SK-N-SH (cell line): Measurements from ENCODE around the gene GTPBP3. TPM values are rescaled to one million over a fixed set of nuclear protein-coding genes. Genes with fewer than 3 reads are reported as not detected.

Source experiments
- CTCF ChIA-PET: fragments of 300-600, 350-600 bp; formaldehyde crosslinking; extraction: SDS; loops from one replicate; lab custom pipeline; 2021; lab: Yijun Ruan, JAX
- POLR2A ChIA-PET: fragments of 350-600 bp; sonication (Branson Sonifier 250); formaldehyde crosslinking; extraction: SDS; loops from one replicate; lab custom pipeline; 2020; ENCODE audit warnings: antibody characterized with exemption, inconsistent platforms; lab: Yijun Ruan, JAX
- DNase-seq: peaks from one replicate; pipeline ENCODE4 v3.0.0; 2012
- H2AFZ ChIP-seq: fragments of 200-600 bp; sonication (generic); 2 replicates; pipeline ENCODE4 v1.8.1; 2016; ENCODE audit warnings: antibody characterized with exemption, mild to moderate bottlenecking, low read depth
- H3F3A ChIP-seq: fragments of 200-600 bp; sonication (generic); replicated peaks from 2 replicates; pipeline ENCODE3; 2016; ENCODE audit warnings: antibody characterized with exemption, mild to moderate bottlenecking; ENCODE audit not compliant: insufficient read depth
- H3K27ac ChIP-seq, 2 experiments: fragments of 200-500 bp in 1 of 2; fragments of 200-600 bp in 1 of 2; sonication (Bioruptor generic) in 1 of 2; sonication (generic), shearing (Covaris generic) in 1 of 2; 2 replicates each; pipeline versions ENCODE4 v1.5.1 to v1.6.1; 2014 to 2016; ENCODE audit warnings: low read depth in 2 of 2, inconsistent platforms in 1 of 2, low read length in 1 of 2, mild to moderate bottlenecking in 1 of 2, mixed read lengths in 1 of 2
- H3K27me3 ChIP-seq: fragments of 200-600 bp; sonication (generic), shearing (Covaris generic); 2 replicates; pipeline ENCODE4 v1.6.1; 2016; ENCODE audit warnings: mixed run types; ENCODE audit not compliant: insufficient read depth
- H3K36me3 ChIP-seq, 2 experiments: fragments of 200-500 bp in 1 of 2; fragments of 200-600 bp in 1 of 2; sonication (Bioruptor generic) in 1 of 2; sonication (generic) in 1 of 2; replicated peaks in 1 of 2; 2 replicates each; pipeline versions ENCODE3 to v1.5.1; 2014 to 2016; ENCODE audit warnings: low read length in 1 of 2, mild to moderate bottlenecking in 1 of 2; ENCODE audit not compliant: insufficient read depth in 2 of 2, control insufficient read depth in 1 of 2
- H3K4me1 ChIP-seq, 2 experiments: fragments of 200-500 bp in 1 of 2; fragments of 200-600 bp in 1 of 2; sonication (Bioruptor generic) in 1 of 2; sonication (generic), shearing (Covaris generic) in 1 of 2; 2 replicates each; pipeline versions ENCODE4 v1.5.1 to v1.6.1; 2014 to 2016; ENCODE audit warnings: low read depth in 1 of 2, low read length in 1 of 2, mixed run types in 1 of 2; ENCODE audit not compliant: insufficient read depth in 2 of 2, control insufficient read depth in 1 of 2
- H3K4me2 ChIP-seq: fragments of 200-600 bp; sonication (generic), shearing (Covaris generic); 2 replicates; pipeline ENCODE4 v1.6.1; 2017; ENCODE audit warnings: mixed run types
- H3K4me3 ChIP-seq, 2 experiments: fragments of 200-500 bp in 1 of 2; fragments of 200-600 bp in 1 of 2; sonication (Bioruptor generic) in 1 of 2; sonication (generic), shearing (Covaris generic) in 1 of 2; 2 replicates each; pipeline versions ENCODE4 v1.5.1 to v1.8.1; 2014 to 2016; ENCODE audit warnings: low read depth in 2 of 2, inconsistent platforms in 1 of 2, low read length in 1 of 2, mild to moderate bottlenecking in 1 of 2, mixed read lengths in 1 of 2, moderate library complexity in 1 of 2
- H3K79me2 ChIP-seq: fragments of 200-600 bp; sonication (generic); 2 replicates; pipeline ENCODE4 v1.8.1; 2017; ENCODE audit warnings: mild to moderate bottlenecking; ENCODE audit not compliant: insufficient read depth
- H3K9ac ChIP-seq: fragments of 200-600 bp; sonication (generic); 2 replicates; pipeline ENCODE4 v1.6.1; 2017; ENCODE audit warnings: mixed run types
- H3K9me2 ChIP-seq: fragments of 200-600 bp; sonication (generic); 2 replicates; pipeline ENCODE4 v1.6.1; 2017; ENCODE audit warnings: mixed run types
- H3K9me3 ChIP-seq: fragments of 200-600 bp; sonication (generic); 2 replicates; pipeline ENCODE4 v1.6.1; 2017; ENCODE audit warnings: mixed run types, mild to moderate bottlenecking, moderate library complexity
- H4K20me1 ChIP-seq: fragments of 200-600 bp; sonication (generic); 2 replicates; pipeline ENCODE4 v1.6.1; 2017; ENCODE audit warnings: mild to moderate bottlenecking, mixed run types; ENCODE audit not compliant: insufficient read depth
- CHD2 ChIP-seq: fragments of 150-350 bp; IDR thresholded peaks from 2 replicates; pipeline ENCODE4 v1.6.1; 2018; ENCODE audit warnings: low read length; ENCODE audit not compliant: partially characterized antibody
- ELF1 ChIP-seq: IDR thresholded peaks from 2 replicates; pipeline ENCODE4 v1.4.0; 2012
- EP300 ChIP-seq, 2 experiments: IDR thresholded peaks; 2 replicates each; pipeline versions ENCODE4 v1.4.0 to v1.6.1; 2012; ENCODE audit warnings: borderline replicate concordance in 1 of 2, low read depth in 1 of 2, low read length in 1 of 2
- EZH2phosphoT487 ChIP-seq: fragments of 200-600 bp; sonication (generic); IDR thresholded peaks from 2 replicates; pipeline ENCODE4 v1.6.1; 2017; ENCODE audit warnings: low read depth, mixed run types, mild to moderate bottlenecking, antibody characterized with exemption, moderate library complexity, borderline replicate concordance
- FOXJ3 ChIP-seq: sonication (generic); formaldehyde crosslinking; IDR thresholded peaks from 2 replicates; pipeline ENCODE4 v1.5.1; 2020; ENCODE audit warnings: mild to moderate bottlenecking, missing genetic modification reagents
- FOXM1 ChIP-seq: IDR thresholded peaks from 2 replicates; pipeline ENCODE4 v1.4.0; 2012; ENCODE audit warnings: low read depth, mild to moderate bottlenecking
- GABPA ChIP-seq: IDR thresholded peaks from 2 replicates; pipeline ENCODE4 v1.4.0; 2012; ENCODE audit warnings: low read depth, mild to moderate bottlenecking
- GATA2 ChIP-seq: sonication (generic); formaldehyde crosslinking; IDR thresholded peaks from 2 replicates; pipeline ENCODE4 v1.5.0; 2020; ENCODE audit warnings: mild to moderate bottlenecking, missing genetic modification reagents
- MEF2A ChIP-seq: IDR thresholded peaks from 2 replicates; pipeline ENCODE4 v1.4.0; 2012; ENCODE audit warnings: low read depth, borderline replicate concordance
- MXI1 ChIP-seq: IDR thresholded peaks from 2 replicates; pipeline ENCODE4 v1.6.1; 2012; ENCODE audit warnings: mild to moderate bottlenecking, low read depth, low read length, improper control_type of control experiment
- NFIC ChIP-seq: IDR thresholded peaks from 2 replicates; pipeline ENCODE4 v1.4.0; 2012; ENCODE audit warnings: borderline replicate concordance
- NRF1 ChIP-seq: IDR thresholded peaks from 2 replicates; pipeline ENCODE4 v1.6.1; 2012; ENCODE audit warnings: low read depth, mild to moderate bottlenecking, low read length
- POLR2AphosphoS5 ChIP-seq: IDR thresholded peaks from 2 replicates; pipeline ENCODE4 v1.6.1; 2012; ENCODE audit warnings: low read depth, low read length
- RAD21 ChIP-seq: IDR thresholded peaks from 2 replicates; pipeline ENCODE4 v1.6.1; 2012; ENCODE audit warnings: mild to moderate bottlenecking, low read length
- RFX5 ChIP-seq: IDR thresholded peaks from 2 replicates; pipeline ENCODE4 v1.6.1; 2012; ENCODE audit warnings: mild to moderate bottlenecking, improper control_type of control experiment, low read length
- SIN3A ChIP-seq: IDR thresholded peaks from 2 replicates; pipeline ENCODE4 v1.6.1; 2012; ENCODE audit warnings: low read depth, mild to moderate bottlenecking, low read length, moderate library complexity, borderline replicate concordance
- SMC3 ChIP-seq: IDR thresholded peaks from 2 replicates; pipeline ENCODE4 v1.6.1; 2012; ENCODE audit warnings: low read depth, low read length, improper control_type of control experiment
- TAF1 ChIP-seq: IDR thresholded peaks from 2 replicates; pipeline ENCODE4 v1.6.1; 2012; ENCODE audit warnings: low read depth, mild to moderate bottlenecking, low read length, moderate library complexity, borderline replicate concordance
- TEAD4 ChIP-seq: IDR thresholded peaks from 2 replicates; pipeline ENCODE4 v1.4.0; 2012; ENCODE audit warnings: mild to moderate bottlenecking, borderline replicate concordance; ENCODE audit not compliant: insufficient read depth
- WGBS: methylation state at CpG from one replicate; pipeline ENCODE4 v1.1.6; 2017; ENCODE audit warnings: low lambda C conversion rate; 5-methylcytosine and 5-hydroxymethylcytosine counted together
- polyA plus RNA-seq, 3 experiments: library from polyadenylated mRNA; depleted of rRNA; stranded (reverse); fragments of >200 nt; gene quantifications; 2 replicates each; pipeline ENCODE4 v1.2.3, GENCODE V29; 2012
- TF ChIP-seq, protein P1 (sequence below): fragments of 150-350 bp; IDR thresholded peaks from 2 replicates; pipeline ENCODE4 v1.6.1; 2016; ENCODE audit warnings: mild to moderate bottlenecking, low read depth, low read length

Gene GTPBP3
- polyA plus RNA-seq, 1 of the 3 experiments (the other 2 are of a cell fraction), result 21.6 TPM

DNA sequence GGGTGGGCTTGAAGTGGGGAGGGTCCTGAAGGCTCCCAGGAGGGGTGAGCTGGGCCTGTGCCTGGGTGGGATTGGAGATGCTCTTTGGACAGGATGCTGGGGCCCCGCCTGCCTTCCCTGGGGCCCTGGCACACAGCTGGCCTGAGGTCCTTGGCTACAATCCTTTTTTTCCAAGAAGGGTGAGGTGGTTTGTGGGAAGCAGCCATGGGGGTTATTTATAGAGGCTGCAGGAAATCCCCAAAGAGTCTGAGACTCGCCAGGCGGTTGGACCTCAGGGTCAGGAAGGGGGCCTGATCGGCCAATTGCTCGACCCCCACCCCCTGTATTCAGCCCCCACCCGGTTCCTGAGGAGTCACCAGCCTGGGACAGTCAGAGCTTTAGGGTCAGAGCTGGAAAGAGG lies 10.0 kb downstream of the GTPBP3 start (continued):
- TF ChIP-seq EP300 (IDR thresholded peaks at IDR 0.05; ENCODE audit: borderline replicate concordance in 1 of 2, low read depth in 1 of 2, low read length in 1 of 2), result no peak
- no peak for TF ChIP-seq EZH2phosphoT487
- no peak for TF ChIP-seq FOXJ3 (CRISPR knock-in tag)
- no peak for TF ChIP-seq RAD21
- no peak for TF ChIP-seq ELF1

DNA sequence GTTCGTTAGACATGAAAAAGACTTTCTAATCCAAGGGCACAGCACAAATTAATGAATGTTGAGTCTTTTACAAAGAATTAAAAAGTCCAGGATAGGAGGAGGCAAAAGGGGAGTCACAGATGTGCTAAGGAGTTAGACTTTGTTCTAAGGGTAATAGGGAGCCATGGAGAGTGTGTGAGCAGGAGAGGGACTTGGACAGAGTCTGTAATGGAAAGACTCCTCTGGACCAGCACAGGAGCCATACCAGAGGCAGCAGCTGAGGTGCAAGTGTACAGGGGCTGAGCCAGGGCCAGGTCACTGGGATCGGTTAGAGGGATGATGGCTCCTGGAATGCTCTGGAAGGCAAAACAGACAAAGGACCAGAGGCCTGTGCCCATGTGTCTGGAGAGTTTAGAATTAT lies 10.5 kb downstream of the GTPBP3 start:
- Histone ChIP-seq H3K27ac (no peak overlapping the region), H3K79me2 (no peaks in the 10 kb centered on the region), H3K4me1 (peaks cover 5 to 6% of the 10 kb centered on the region in 2 experiments; a peak in 1 of 4 replicates), H3K9ac (no peak overlapping the region), H3K36me3 (no peaks in the 10 kb centered on the region), H3K4me2 (no peak overlapping the region), H3K9me3 (no peaks in the 10 kb centered on the region), H3K4me3 (no peak overlapping the region), H3K9me2 (no peaks in the 10 kb centered on the region), H4K20me1 (no peaks in the 10 kb centered on the region), H3F3A (no peaks in the 10 kb centered on the region), H2AFZ (no peak overlapping the region), H3K27me3 (no peaks in the 10 kb centered on the region)
- no peak for TF ChIP-seq POLR2AphosphoS5
- no peak for TF ChIP-seq SMC3
- no peak for TF ChIP-seq NFIC
- TF ChIP-seq TAF1, result no peak
- TF ChIP-seq TEAD4, result no peak
- TF ChIP-seq EZH2phosphoT487, result no peak
- TF ChIP-seq RFX5, result no peak
- no peak for TF ChIP-seq FOXM1
- TF ChIP-seq SIN3A, result no peak
- TF ChIP-seq GABPA, result no peak
- TF ChIP-seq MXI1, result no peak
- TF ChIP-seq, protein P1, sequence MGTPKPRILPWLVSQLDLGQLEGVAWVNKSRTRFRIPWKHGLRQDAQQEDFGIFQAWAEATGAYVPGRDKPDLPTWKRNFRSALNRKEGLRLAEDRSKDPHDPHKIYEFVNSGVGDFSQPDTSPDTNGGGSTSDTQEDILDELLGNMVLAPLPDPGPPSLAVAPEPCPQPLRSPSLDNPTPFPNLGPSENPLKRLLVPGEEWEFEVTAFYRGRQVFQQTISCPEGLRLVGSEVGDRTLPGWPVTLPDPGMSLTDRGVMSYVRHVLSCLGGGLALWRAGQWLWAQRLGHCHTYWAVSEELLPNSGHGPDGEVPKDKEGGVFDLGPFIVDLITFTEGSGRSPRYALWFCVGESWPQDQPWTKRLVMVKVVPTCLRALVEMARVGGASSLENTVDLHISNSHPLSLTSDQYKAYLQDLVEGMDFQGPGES, result no peak
- no peak for TF ChIP-seq MEF2A
- TF ChIP-seq CHD2, result no peak
- TF ChIP-seq NRF1, result no peak
- no peak for TF ChIP-seq GATA2 (CRISPR knock-in tag)
- WGBS, result 92% methylated on average over 2 of the region's 2 CpGs
- POLR2A ChIA-PET, result no interaction called here
- no peak for DNase-seq
- CTCF ChIA-PET, result interaction anchor here (0.9 to 8.9 kb wide), 9 partner anchors 10 to 100 kb away, joined by 3 to 80 read pairs (median 4); no protein-coding TSS in a partner anchor
